Stomach (tissue), 9 donors: ENCODE measurements around the gene POLD2. TPM values are rescaled to one million over a fixed set of nuclear protein-coding genes. Genes with fewer than 3 reads are reported as not detected.

Experiments used
- DNase-seq, 2 donors: peaks; one replicate each; pipeline versions ENCODE4 v3.0.0 to v3.0.0-alpha.2; 2013 to 2019
- H3K27ac ChIP-seq, 5 donors: fragments of 200-600 bp in 4 of 5; sonication (generic) in 4 of 5; one replicate each; pipeline ENCODE4 v1.5.1; 2013 to 2019; ENCODE audit warnings: mild to moderate bottlenecking in 1 of 5, moderate library complexity in 1 of 5
- H3K27me3 ChIP-seq, 3 donors: fragments of 200-600 bp; sonication (generic); one replicate each; pipeline ENCODE4 v1.5.1; 2017 to 2019; ENCODE audit warnings: mixed run types in 1 of 3
- H3K36me3 ChIP-seq, 4 donors: fragments of 200-600 bp; sonication (generic); 1 replicate in 3 of 4; 2 replicates in 1 of 4; pipeline ENCODE4 v1.5.1; 2016 to 2019
- H3K4me1 ChIP-seq, 4 donors: fragments of 200-600 bp; sonication (generic); one replicate each; pipeline ENCODE4 v1.5.1; 2016 to 2019
- H3K4me3 ChIP-seq, 4 donors: fragments of 200-600 bp; sonication (generic) in 3 of 4; one replicate each; pipeline ENCODE4 v1.5.1; 2016 to 2019; ENCODE audit warnings: mild to moderate bottlenecking in 1 of 4
- H3K9me3 ChIP-seq, 4 donors: fragments of 200-600 bp; sonication (generic); one replicate each; pipeline ENCODE4 v1.5.1; 2016 to 2019
- CTCF ChIP-seq, 7 experiments: fragments of 450-650 bp in 4 of 7; fragments of 200-600 bp in 3 of 7; sonication (generic) in 3 of 7; IDR thresholded peaks; one replicate each; pipeline ENCODE4 v1.5.1; 2016 to 2019; ENCODE audit warnings: antibody characterized with exemption in 7 of 7, control low read depth in 2 of 7, mild to moderate bottlenecking in 1 of 7
- EP300 ChIP-seq: sonication (generic); formaldehyde crosslinking; IDR thresholded peaks from one replicate; pipeline ENCODE4 v1.6.1; 2017; ENCODE audit warnings: antibody characterized with exemption
- POLR2A ChIP-seq, 4 donors: fragments of 450-650 bp; IDR thresholded peaks; one replicate each; pipeline ENCODE4 v1.6.1; 2016; ENCODE audit warnings: antibody characterized with exemption in 4 of 4, control low read depth in 2 of 4, mild to moderate bottlenecking in 1 of 4, moderate library complexity in 1 of 4
- POLR2AphosphoS5 ChIP-seq, 3 donors: sonication (generic); formaldehyde crosslinking; IDR thresholded peaks; one replicate each; pipeline ENCODE4 v1.6.1; 2016; ENCODE audit warnings: antibody characterized with exemption in 3 of 3
- WGBS, 5 donors: extraction: QIAGEN DNeasy Blood & Tissue Kit in 3 of 5; methylation state at CpG; one replicate each; pipeline versions ENCODE4 v1.1.5 to v1.1.7; 2013 to 2018; 5-methylcytosine and 5-hydroxymethylcytosine counted together
- intact Hi-C: fragments of 100-400 bp; cut with DNase I; formaldehyde crosslinking; loops from one replicate; pipeline ENCODE4 v1.15.1; 2023; ENCODE audit warnings: low total_unique reads
- polyA plus RNA-seq, 3 donors: library from polyadenylated mRNA; stranded (reverse); fragments of 200-250 nt; gene quantifications; one replicate each; pipeline ENCODE4 v1.2.3, GENCODE V29; 2013
- total RNA-seq, 5 donors: library from RNA; depleted of rRNA; stranded (reverse); fragments of >200 nt; gene quantifications; one replicate each; pipeline versions ENCODE4 v1.1.0 to v1.2.3, GENCODE V29; 2014 to 2016
- donor health status: healthy with polysubstance abuse.
- donor health status: Bipolar disorder and iron deficiency.
- donor health status: healthy.

POLD2 gene
- total and polyA plus RNA-seq, 8 donors: 19.8 to 91.2 (median 62.3) TPM

GRCh38 chr7:44080686-44081265 lies 42.6 kb downstream of the POLD2 start:
- peak overlapping the region in 2 of 4 donors; percentile 70 to 71 for H3K4me3 ChIP-seq
- no peaks in the 10 kb centered on the region for H3K27me3 ChIP-seq
- no peak for DNase-seq
- TF ChIP-seq CTCF (IDR thresholded peaks at IDR 0.05): no peak
- TF ChIP-seq POLR2A (IDR thresholded peaks at IDR 0.05): no peak
- TF ChIP-seq EP300: no peak
- no peak for TF ChIP-seq POLR2AphosphoS5 (IDR thresholded peaks at IDR 0.05)
- H3K9me3 ChIP-seq: no peaks in the 10 kb centered on the region
- WGBS, 5 donors: 64 to 76% (median 72%) methylated on average over 11 of the region's 11 CpGs
- H3K36me3 ChIP-seq: peaks cover 45 to 50% (median 50%) of the 10 kb centered on the region in 4 donors
- H3K27ac ChIP-seq: peak overlapping the region in 4 of 5 donors; percentile 89 to 97 (median 94)
- intact Hi-C loops: no loop called here
- H3K4me1 ChIP-seq: peaks cover 7 to 64% (median 51%) of the 10 kb centered on the region in 4 donors

GRCh38 chr7:44080118-44080517 lies 43.2 kb downstream of the POLD2 start:
- no peaks in the 10 kb centered on the region for H3K27me3 ChIP-seq
- intact Hi-C loops: no loop called here
- TF ChIP-seq POLR2AphosphoS5 (IDR thresholded peaks at IDR 0.05) (no peak), POLR2A (IDR thresholded peaks at IDR 0.05) (no peak), CTCF (IDR thresholded peaks at IDR 0.05) (no peak), EP300 (no peak)
- no peaks in the 10 kb centered on the region for H3K9me3 ChIP-seq
- H3K36me3 ChIP-seq: peaks cover 48 to 57% (median 56%) of the 10 kb centered on the region in 4 donors
- H3K27ac ChIP-seq: no peak overlapping the region
- DNase-seq: no peak
- WGBS, 5 donors: 90 to 96% (median 93%) methylated on average over 5 of the region's 5 CpGs
- H3K4me3 ChIP-seq: no peak overlapping the region
- H3K4me1 ChIP-seq: peaks cover 7 to 67% (median 53%) of the 10 kb centered on the region in 4 donors

- Histone ChIP-seq H3K27me3 (no peaks in the 10 kb centered on the region), H3K36me3 (peaks cover 48 to 63% (median 62%) of the 10 kb centered on the region in 4 donors), H3K27ac (no peak overlapping the region), H3K4me3 (no peak overlapping the region), H3K4me1 (peaks cover 8 to 73% (median 55%) of the 10 kb centered on the region in 4 donors), H3K9me3 (no peaks in the 10 kb centered on the region)
- no peak for DNase-seq
- intact Hi-C loops: loop anchor here (10.0 kb wide), 2 partner anchors 45 to 115 kb away; partner anchors contain the start of gene POLD2
- TF ChIP-seq POLR2A (IDR thresholded peaks at IDR 0.05): no peak
- TF ChIP-seq EP300: no peak
- no peak for TF ChIP-seq CTCF (IDR thresholded peaks at IDR 0.05)
- 72 to 84% (median 82%) methylated on average over 10 to 11 of the region's 11 CpGs for WGBS, 5 donors
These were observed 43.9 kb downstream of the POLD2 start for GRCh38 chr7:44079331-44080021.

- Histone ChIP-seq H3K9me3 (no peaks in the 10 kb centered on the region), H3K4me3 (no peak overlapping the region), H3K27ac (peak overlapping the region in 1 of 5 donors; percentile 35), H3K27me3 (no peaks in the 10 kb centered on the region), H3K36me3 (peaks cover 52 to 73% (median 72%) of the 10 kb centered on the region in 4 donors), H3K4me1 (peaks cover 17 to 83% (median 62%) of the 10 kb centered on the region in 4 donors)
- intact Hi-C loops: loop anchor here (10.0 kb wide), 2 partner anchors 46 to 116 kb away; partner anchors contain the start of gene POLD2
- no peak for DNase-seq
- TF ChIP-seq POLR2AphosphoS5 (IDR thresholded peaks at IDR 0.05) (no peak), EP300 (no peak), POLR2A (IDR thresholded peaks at IDR 0.05) (no peak), CTCF (IDR thresholded peaks at IDR 0.05) (no peak)
- 78 to 85% (median 80%) methylated on average over 6 to 8 of the region's 8 CpGs for WGBS, 5 donors
These were observed 44.8 kb downstream of the POLD2 start for GRCh38 chr7:44078521-44078920.
